GM23338 (cell line): ENCODE data around the gene GPSM1. TPM values are rescaled to one million over a fixed set of nuclear protein-coding genes. Genes with fewer than 3 reads are reported as not detected.

Experiments
- ATAC-seq: fragments of 200-7000 bp; cut with Tn5 transposase; 3 replicates; pipeline ENCODE4 v1.9.1; 2020
- DNase-seq: peaks from one replicate; pipeline ENCODE4 v3.0.0-alpha.2; 2015; ENCODE audit warnings: low spot score
- H2AFZ ChIP-seq: fragments of 200-600 bp; sonication (generic); 2 replicates; pipeline ENCODE4 v1.8.0; 2016; ENCODE audit warnings: antibody characterized with exemption, mild to moderate bottlenecking, moderate library complexity
- H3F3A ChIP-seq: fragments of 200-600 bp; sonication (generic); replicated peaks from 2 replicates; pipeline ENCODE4 v1.8.0; 2017; ENCODE audit warnings: antibody characterized with exemption, mixed run types, low read depth
- H3K27ac ChIP-seq: fragments of 200-600 bp; sonication (generic); 2 replicates; pipeline ENCODE4 v1.6.1; 2016; ENCODE audit warnings: low read depth
- H3K27me3 ChIP-seq: fragments of 200-600 bp; sonication (generic); 2 replicates; pipeline ENCODE4 v1.8.0; 2016; ENCODE audit warnings: mild to moderate bottlenecking, mixed run types, moderate library complexity; ENCODE audit not compliant: insufficient read depth
- H3K36me3 ChIP-seq: fragments of 200-600 bp; sonication (generic); 2 replicates; pipeline ENCODE4 v1.8.0; 2016; ENCODE audit warnings: mild to moderate bottlenecking; ENCODE audit not compliant: insufficient read depth
- H3K4me1 ChIP-seq: fragments of 200-600 bp; sonication (generic); 2 replicates; pipeline ENCODE4 v1.8.0; 2016; ENCODE audit warnings: mild to moderate bottlenecking, moderate library complexity; ENCODE audit not compliant: insufficient read depth
- H3K4me2 ChIP-seq: fragments of 200-600 bp; sonication (generic); 2 replicates; pipeline ENCODE4 v1.7.1; 2017; ENCODE audit warnings: mixed run types
- H3K4me3 ChIP-seq: fragments of 200-600 bp; sonication (generic); 2 replicates; pipeline ENCODE4 v1.6.1; 2016; ENCODE audit warnings: mixed run types
- H3K79me2 ChIP-seq: fragments of 200-600 bp; sonication (generic); replicated peaks from 2 replicates; pipeline ENCODE4 v1.8.0; 2017; ENCODE audit warnings: mild to moderate bottlenecking; ENCODE audit not compliant: insufficient read depth
- H3K9me2 ChIP-seq: fragments of 200-600 bp; sonication (generic); 2 replicates; pipeline ENCODE4 v1.8.0; 2017; ENCODE audit not compliant: insufficient read depth
- H4K20me1 ChIP-seq: fragments of 200-600 bp; sonication (generic); replicated peaks from 2 replicates; pipeline ENCODE4 v1.8.0; 2017; ENCODE audit warnings: mild to moderate bottlenecking; ENCODE audit not compliant: insufficient read depth
- H3K27ac Mint-ChIP-seq: 2 replicates; pipeline ENCODE4 v1.8.0; 2020; ENCODE audit warnings: inconsistent platforms, mild to moderate bottlenecking, moderate library complexity, mixed read lengths
- H3K27me3 Mint-ChIP-seq: 3 replicates; pipeline ENCODE4 v1.8.0; 2022; ENCODE audit warnings: low read depth, mild to moderate bottlenecking, moderate library complexity, mixed read lengths, inconsistent platforms; ENCODE audit not compliant: insufficient read depth, poor library complexity
- H3K36me3 Mint-ChIP-seq: 3 replicates; pipeline ENCODE4 v1.8.0; 2021; ENCODE audit warnings: low read depth, mild to moderate bottlenecking, inconsistent platforms, moderate library complexity, mixed read lengths
- H3K4me1 Mint-ChIP-seq: 3 replicates; pipeline ENCODE4 v1.8.0; 2020; ENCODE audit warnings: mild to moderate bottlenecking, inconsistent platforms, mixed read lengths
- H3K4me3 Mint-ChIP-seq: 3 replicates; pipeline ENCODE4 v1.8.0; 2021; ENCODE audit warnings: moderate library complexity, mild to moderate bottlenecking, inconsistent platforms, mixed read lengths
- H3K9me3 Mint-ChIP-seq: 3 replicates; pipeline ENCODE4 v1.8.0; 2020; ENCODE audit warnings: moderate library complexity, mild to moderate bottlenecking, inconsistent platforms, mixed read lengths
- CREB1 ChIP-seq: fragments of 250-450 bp; sonication (Bioruptor Pico); IDR thresholded peaks from 2 replicates; pipeline ENCODE4 v1.5.0; 2020; ENCODE audit warnings: low read depth, mild to moderate bottlenecking, moderate library complexity
- EZH2 ChIP-seq: fragments of 200-600 bp; sonication (generic); IDR thresholded peaks from one replicate; pipeline ENCODE4 v1.8.0; 2017; ENCODE audit warnings: antibody characterized with exemption, mild to moderate bottlenecking, low read depth; ENCODE audit not compliant: unreplicated experiment
- JUNB ChIP-seq: IDR thresholded peaks from one replicate; pipeline ENCODE4 v1.6.1; 2016; ENCODE audit warnings: antibody characterized with exemption; ENCODE audit not compliant: unreplicated experiment
- NANOG ChIP-seq: IDR thresholded peaks from 2 replicates; pipeline ENCODE4 v1.6.1; 2016; ENCODE audit warnings: antibody characterized with exemption, borderline replicate concordance
- POLR2AphosphoS5 ChIP-seq: IDR thresholded peaks from 2 replicates; pipeline ENCODE4 v1.6.1; 2016; ENCODE audit warnings: antibody characterized with exemption, low read depth
- REST ChIP-seq: IDR thresholded peaks from one replicate; pipeline ENCODE4 v1.6.1; 2018; ENCODE audit warnings: antibody characterized with exemption; ENCODE audit not compliant: unreplicated experiment
- STAT1 ChIP-seq: IDR thresholded peaks from one replicate; pipeline ENCODE4 v1.6.1; 2016; ENCODE audit warnings: antibody characterized with exemption; ENCODE audit not compliant: unreplicated experiment
- ZNF114 ChIP-seq: fragments of 250-450 bp; sonication (Bioruptor Pico); IDR thresholded peaks from 2 replicates; pipeline ENCODE4 v1.5.0; 2020; ENCODE audit warnings: mild to moderate bottlenecking, moderate library complexity
- ZNF462 ChIP-seq: fragments of 250-450 bp; sonication (Bioruptor Pico); IDR thresholded peaks from 2 replicates; pipeline ENCODE4 v1.5.0; 2020; ENCODE audit warnings: mild to moderate bottlenecking, moderate library complexity
- polyA plus RNA-seq: library from polyadenylated mRNA; unstranded; fragments of >200 nt; fragmentation: Nextera tagmentation; extraction: Ambion mirVana; gene quantifications from 2 replicates; pipeline ENCODE4 v1.2.1, GENCODE V29; 2016
- total RNA-seq: library from RNA; depleted of rRNA; stranded (reverse); fragments of >200 nt; shearing (Covaris generic); gene quantifications from 2 replicates; pipeline ENCODE4 v1.2.3, GENCODE V29; 2014
- TF ChIP-seq, protein P1 (sequence below), 2 experiments: fragments of 200-600 bp in 1 of 2; sonication (generic) in 1 of 2; conservative IDR thresholded peaks; 2 replicates each; pipeline versions ENCODE4 v1.5.1 to v1.6.1; 2016 to 2017; ENCODE audit warnings: antibody characterized with exemption in 2 of 2, low read depth in 2 of 2, mild to moderate bottlenecking in 2 of 2, moderate library complexity in 1 of 2

The GPSM1 gene
- total and polyA plus RNA-seq, 2 experiments from 2014 or later, result 4.8 to 23.2 TPM

- H3K36me3 Mint-ChIP-seq, result no peaks in the 10 kb centered on the region
- H3K36me3 ChIP-seq, result no peaks in the 10 kb centered on the region
- no peak overlapping the region for H3K4me3 ChIP-seq
- H2AFZ ChIP-seq, result no peak overlapping the region
- no peaks in the 10 kb centered on the region; the same call in 1 of the 3 replicates for H3K9me3 Mint-ChIP-seq
- H3K27me3 Mint-ChIP-seq, result peaks cover 17% of the 10 kb centered on the region
- no peak overlapping the region for H3K4me3 Mint-ChIP-seq
- TF ChIP-seq CREB1 (CRISPR knock-in tag) (no peak), REST (no peak), JUNB (no peak)
- TF ChIP-seq, protein P1, sequence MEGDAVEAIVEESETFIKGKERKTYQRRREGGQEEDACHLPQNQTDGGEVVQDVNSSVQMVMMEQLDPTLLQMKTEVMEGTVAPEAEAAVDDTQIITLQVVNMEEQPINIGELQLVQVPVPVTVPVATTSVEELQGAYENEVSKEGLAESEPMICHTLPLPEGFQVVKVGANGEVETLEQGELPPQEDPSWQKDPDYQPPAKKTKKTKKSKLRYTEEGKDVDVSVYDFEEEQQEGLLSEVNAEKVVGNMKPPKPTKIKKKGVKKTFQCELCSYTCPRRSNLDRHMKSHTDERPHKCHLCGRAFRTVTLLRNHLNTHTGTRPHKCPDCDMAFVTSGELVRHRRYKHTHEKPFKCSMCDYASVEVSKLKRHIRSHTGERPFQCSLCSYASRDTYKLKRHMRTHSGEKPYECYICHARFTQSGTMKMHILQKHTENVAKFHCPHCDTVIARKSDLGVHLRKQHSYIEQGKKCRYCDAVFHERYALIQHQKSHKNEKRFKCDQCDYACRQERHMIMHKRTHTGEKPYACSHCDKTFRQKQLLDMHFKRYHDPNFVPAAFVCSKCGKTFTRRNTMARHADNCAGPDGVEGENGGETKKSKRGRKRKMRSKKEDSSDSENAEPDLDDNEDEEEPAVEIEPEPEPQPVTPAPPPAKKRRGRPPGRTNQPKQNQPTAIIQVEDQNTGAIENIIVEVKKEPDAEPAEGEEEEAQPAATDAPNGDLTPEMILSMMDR (conservative IDR thresholded peaks at IDR 0.05; ENCODE audit: low read depth in 2 of 2), result no peak
- ATAC-seq (no peak), DNase-seq (no peak)
- H3F3A ChIP-seq, result no peaks in the 10 kb centered on the region
- H3K4me2 ChIP-seq, result no peak overlapping the region
- no peaks in the 10 kb centered on the region for H3K9me2 ChIP-seq
- no peak overlapping the region for H3K27ac ChIP-seq
- H3K27me3 ChIP-seq, result no peaks in the 10 kb centered on the region
- peaks cover 5% of the 10 kb centered on the region for H3K4me1 ChIP-seq
- no peaks in the 10 kb centered on the region for H3K79me2 ChIP-seq
- H3K27ac Mint-ChIP-seq, result no peak overlapping the region
- peaks cover 3% of the 10 kb centered on the region; the same call in 2 of the 3 replicates for H3K4me1 Mint-ChIP-seq
- H4K20me1 ChIP-seq, result no peaks in the 10 kb centered on the region
These were observed 20.3 kb downstream of the GPSM1 start for GRCh38 chr9:136347472-136348256.

DNA sequence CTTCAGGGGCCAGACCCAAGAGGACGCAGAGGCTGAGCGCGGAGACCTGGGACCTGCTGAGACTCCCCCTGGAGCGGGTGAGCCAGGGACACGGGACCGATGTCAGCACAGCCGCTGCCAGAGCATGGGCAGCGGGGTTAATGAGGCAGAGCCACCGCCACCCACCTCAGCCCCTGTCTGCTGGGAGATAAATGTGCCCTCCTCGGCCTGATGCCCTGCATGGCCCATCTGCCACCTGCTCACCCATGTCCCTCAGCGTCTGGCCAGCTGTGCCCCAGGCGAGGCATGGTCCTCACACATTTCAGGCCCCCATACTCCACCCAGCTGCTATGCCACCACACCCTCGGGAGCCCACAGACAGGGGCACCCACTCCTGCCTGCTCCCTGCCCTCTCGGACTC is 21.4 kb downstream of the GPSM1 start:
- no peaks in the 10 kb centered on the region for H3K9me2 ChIP-seq
- no peak overlapping the region for H3K4me3 Mint-ChIP-seq
- no peak overlapping the region for H3K4me2 ChIP-seq
- no peak overlapping the region for H3K27ac Mint-ChIP-seq
- peaks cover 17% of the 10 kb centered on the region for H3K27me3 Mint-ChIP-seq
- no peaks in the 10 kb centered on the region for H4K20me1 ChIP-seq
- no peaks in the 10 kb centered on the region; the same call in 1 of the 3 replicates for H3K9me3 Mint-ChIP-seq
- no peaks in the 10 kb centered on the region for H3K79me2 ChIP-seq
- no peaks in the 10 kb centered on the region for H3K36me3 ChIP-seq
- no peak overlapping the region for H2AFZ ChIP-seq
- DNase-seq (no peak), ATAC-seq (no peak)
- no peaks in the 10 kb centered on the region for H3F3A ChIP-seq
- no peak overlapping the region for H3K4me3 ChIP-seq
- H3K36me3 Mint-ChIP-seq, result no peaks in the 10 kb centered on the region
- H3K27me3 ChIP-seq, result no peaks in the 10 kb centered on the region
- no peak overlapping the region for H3K27ac ChIP-seq
- no peaks in the 10 kb centered on the region; the same call in 2 of the 3 replicates for H3K4me1 Mint-ChIP-seq
- no peaks in the 10 kb centered on the region; the same call in 1 of the 2 replicates for H3K4me1 ChIP-seq
- TF ChIP-seq ZNF462 (CRISPR knock-in tag) (no peak), EZH2 (no peak), JUNB (no peak), POLR2AphosphoS5 (no peak), NANOG (no peak), ZNF114 (CRISPR knock-in tag) (no peak), STAT1 (no peak)
